GM12873 (cell line): ENCODE measurements around the gene RECK.

ENCODE experiments used
- CTCF ChIP-seq: IDR thresholded peaks from 2 replicates; pipeline ENCODE4 v1.5.1; 2012; ENCODE audit warnings: low read depth, mild to moderate bottlenecking, moderate library complexity, low read length, control low read depth; ENCODE audit not compliant: insufficient read depth; ENCODE audit errors: missing control alignments

RECK gene

GRCh38 chr9:36031774-36032555 is 4.7 kb upstream of the RECK start:
- no peak for TF ChIP-seq CTCF

GRCh38 chr9:36033788-36034187 is 2.9 kb upstream of the RECK start:
- TF ChIP-seq CTCF = no peak

- TF ChIP-seq CTCF = no peak
These were observed 2.5 kb upstream of the RECK start for GRCh38 chr9:36034234-36034633.

- TF ChIP-seq CTCF = no peak
These were observed 1.7 kb upstream of the RECK start for GRCh38 chr9:36035006-36035405.

- TF ChIP-seq CTCF = no peak
These were observed 397 bp upstream of the RECK start for GRCh38 chr9:36036253-36036779.

- no peak for TF ChIP-seq CTCF
These were observed 923 bp downstream of the RECK start for GRCh38 chr9:36037549-36038122.

- no peak for TF ChIP-seq CTCF
These were observed 2.4 kb downstream of the RECK start for GRCh38 chr9:36039121-36039520.
